ENCODE data around the gene SORL1. TPM values are rescaled to one million over a fixed set of nuclear protein-coding genes. Genes with fewer than 3 reads are reported as not detected.

SORL1 gene
- polyA plus RNA-seq, 1 donor from 2014 or later: 6.5 TPM

- Histone ChIP-seq H3K79me2 (replicated peaks; ENCODE audit: insufficient read depth, low read length) (no peaks in the 10 kb centered on the region), H3K9ac (ENCODE audit: low read length) (no peak overlapping the region), H3F3A (ENCODE audit: insufficient read depth, low read length, poor library complexity, severe bottlenecking) (no peaks in the 10 kb centered on the region), H2AFZ (ENCODE audit: low read depth, low read length) (no peak overlapping the region), H3K27ac (ENCODE audit: low read length) (no peak overlapping the region), H3K4me3 (ENCODE audit: low read length) (no peak overlapping the region), H3K27me3 (ENCODE audit: insufficient read depth, low read depth, low read length) (no peaks in the 10 kb centered on the region), H4K20me1 (ENCODE audit: insufficient read depth) (no peaks in the 10 kb centered on the region), H3K9me2 (ENCODE audit: insufficient read depth, low read length) (no peaks in the 10 kb centered on the region), H3K36me3 (ENCODE audit: insufficient read depth, low read length) (no peaks in the 10 kb centered on the region), H3K4me2 (ENCODE audit: low read length) (no peak overlapping the region), H3K9me3 (ENCODE audit: low read length) (no peaks in the 10 kb centered on the region)
- no peak for TF ChIP-seq RAD21 (conservative IDR thresholded peaks at IDR 0.05)
- TF ChIP-seq POLR2AphosphoS5 (IDR thresholded peaks at IDR 0.05): no peak
- TF ChIP-seq TAF1 (IDR thresholded peaks at IDR 0.05; ENCODE audit: low read depth): no peak
- no peak for TF ChIP-seq EZH2 (IDR thresholded peaks at IDR 0.05; ENCODE audit: borderline replicate concordance, insufficient read depth, low read length, poor library complexity, severe bottlenecking)
- no peak for TF ChIP-seq SMC3 (conservative IDR thresholded peaks at IDR 0.05; ENCODE audit: poor library complexity)
- no peak for TF ChIP-seq REST (IDR thresholded peaks at IDR 0.05; ENCODE audit: borderline replicate concordance)
- no peak for TF ChIP-seq CTCF (IDR thresholded peaks at IDR 0.05; ENCODE audit: poor library complexity, severe bottlenecking)
- TF ChIP-seq EP300 (conservative IDR thresholded peaks at IDR 0.05; ENCODE audit: poor library complexity, severe bottlenecking): no peak
- no peak for TF ChIP-seq MXI1 (conservative IDR thresholded peaks at IDR 0.05; ENCODE audit: poor library complexity, severe bottlenecking)
Measured at GRCh38 chr11:121645001-121645400, 192.9 kb downstream of the SORL1 start.

- Histone ChIP-seq H3K4me3 (ENCODE audit: low read length) (no peak overlapping the region), H3K4me2 (ENCODE audit: low read length) (no peak overlapping the region), H4K20me1 (ENCODE audit: insufficient read depth) (no peaks in the 10 kb centered on the region), H3K27ac (ENCODE audit: low read length) (no peak overlapping the region), H3K36me3 (ENCODE audit: insufficient read depth, low read length) (no peaks in the 10 kb centered on the region), H3K9me3 (ENCODE audit: low read length) (no peaks in the 10 kb centered on the region), H3K9ac (ENCODE audit: low read length) (no peak overlapping the region), H3K9me2 (ENCODE audit: insufficient read depth, low read length) (no peaks in the 10 kb centered on the region), H3K79me2 (replicated peaks; ENCODE audit: insufficient read depth, low read length) (no peaks in the 10 kb centered on the region), H3F3A (ENCODE audit: insufficient read depth, low read length, poor library complexity, severe bottlenecking) (no peaks in the 10 kb centered on the region), H3K27me3 (ENCODE audit: insufficient read depth, low read depth, low read length) (no peaks in the 10 kb centered on the region), H2AFZ (ENCODE audit: low read depth, low read length) (no peak overlapping the region)
- TF ChIP-seq TAF1 (IDR thresholded peaks at IDR 0.05; ENCODE audit: low read depth) (no peak), CTCF (IDR thresholded peaks at IDR 0.05; ENCODE audit: poor library complexity, severe bottlenecking) (no peak), EZH2 (IDR thresholded peaks at IDR 0.05; ENCODE audit: borderline replicate concordance, insufficient read depth, low read length, poor library complexity, severe bottlenecking) (no peak), MXI1 (conservative IDR thresholded peaks at IDR 0.05; ENCODE audit: poor library complexity, severe bottlenecking) (no peak), POLR2AphosphoS5 (IDR thresholded peaks at IDR 0.05) (no peak), SMC3 (conservative IDR thresholded peaks at IDR 0.05; ENCODE audit: poor library complexity) (no peak), REST (IDR thresholded peaks at IDR 0.05; ENCODE audit: borderline replicate concordance) (no peak), EP300 (conservative IDR thresholded peaks at IDR 0.05; ENCODE audit: poor library complexity, severe bottlenecking) (no peak), RAD21 (conservative IDR thresholded peaks at IDR 0.05) (no peak)
Measured at GRCh38 chr11:121645596-121645995, 193.5 kb downstream of the SORL1 start.

All from neural cell (in vitro differentiated cells).